ENCODE measurements around the gene NUDT19.

Gene NUDT19

GRCh38 chr19:32675720-32676185, 15.9 kb upstream of the NUDT19 start, which contains the start of gene RGS9BP:
Gene RGS9BP, plus strand, starts transcription at chr19:32675848. Its CDS starts 416 bp downstream, at chr19:32676264.
- H3K27ac ChIP-seq: peak within 1 kb of the TSS; percentile 64 to 97
- peak; percentile 86 for DNase-seq (ENCODE audit: low spot score)
- H3K4me3 ChIP-seq: peak within 1 kb of the TSS; percentile 100
- TF ChIP-seq CTCF (IDR thresholded peaks at IDR 0.05): no peak

GRCh38 chr19:32676186-32676894, 15.3 kb upstream of the NUDT19 start:
- DNase-seq (ENCODE audit: low spot score): no peak
- no peak for TF ChIP-seq CTCF (IDR thresholded peaks at IDR 0.05)
- H3K4me3 ChIP-seq: peak overlapping the region; percentile 100
- no peak overlapping the region for H3K27ac ChIP-seq

GRCh38 chr19:32676895-32677359, 14.7 kb upstream of the NUDT19 start:
- Histone ChIP-seq H3K4me3 (no peak overlapping the region), H3K27ac (no peak overlapping the region)
- DNase-seq (ENCODE audit: low spot score): no peak
- no peak for TF ChIP-seq CTCF (IDR thresholded peaks at IDR 0.05)

- Histone ChIP-seq H3K4me3 (no peak overlapping the region), H3K27ac (no peak overlapping the region)
- no peak for TF ChIP-seq CTCF (IDR thresholded peaks at IDR 0.05)
- no peak for DNase-seq (ENCODE audit: low spot score)
Observed at GRCh38 chr19:32677657-32678056, 14.0 kb upstream of the NUDT19 start.

GRCh38 chr19:32680986-32681385, 10.6 kb upstream of the NUDT19 start:
- no peak for DNase-seq (ENCODE audit: low spot score)
- Histone ChIP-seq H3K27ac (no peak overlapping the region), H3K4me3 (no peak overlapping the region)
- TF ChIP-seq CTCF (IDR thresholded peaks at IDR 0.05): no peak

- H3K4me3 ChIP-seq: no peak overlapping the region
- no peak overlapping the region for H3K27ac ChIP-seq
- DNase-seq (ENCODE audit: low spot score): no peak
- TF ChIP-seq CTCF (IDR thresholded peaks at IDR 0.05): no peak
Observed at GRCh38 chr19:32682317-32682716, 9.3 kb upstream of the NUDT19 start.
